NCI-H526 treated with DMSO at 0.1 percent for 48 hours (cell line): ENCODE measurements around the gene TADA3.

Experiments used
- DNase-seq: peaks from one replicate; lab custom pipeline; 2025; lab: John Stamatoyannopoulos, UW

TADA3 gene

GRCh38 chr3:9809615-9810432 lies 17.6 kb upstream of the TADA3 start, which contains the start of gene TTLL3:
Gene TTLL3 (plus strand): TSS chr3:9810262. CDS start chr3:9810662, 400 bp downstream.
- peak; percentile 24 for DNase-seq

- no peak for DNase-seq
Observed at GRCh38 chr3:9809239-9809614, 17.0 kb upstream of the TADA3 start.

GRCh38 chr3:9808345-9809037 lies 16.2 kb upstream of the TADA3 start:
- DNase-seq: peak; percentile 13

- no peak for DNase-seq
Observed at GRCh38 chr3:9807981-9808344, 15.7 kb upstream of the TADA3 start.

GRCh38 chr3:9806688-9807589 lies 14.7 kb upstream of the TADA3 start:
- no peak for DNase-seq

- DNase-seq: no peak
Observed at GRCh38 chr3:9806137-9806536, 13.9 kb upstream of the TADA3 start.

GRCh38 chr3:9804996-9805395 lies 12.7 kb upstream of the TADA3 start:
- DNase-seq: no peak

GRCh38 chr3:9803494-9803893 lies 11.2 kb upstream of the TADA3 start:
- DNase-seq: no peak

- no peak for DNase-seq
Observed at GRCh38 chr3:9800529-9800928, 8.3 kb upstream of the TADA3 start.

- no peak for DNase-seq
Observed at GRCh38 chr3:9797196-9797945, 5.1 kb upstream of the TADA3 start.

- no peak for DNase-seq
Observed at GRCh38 chr3:9795207-9795606, 2.9 kb upstream of the TADA3 start.

GRCh38 chr3:9794400-9794799 lies 2.1 kb upstream of the TADA3 start:
- no peak for DNase-seq

- DNase-seq: no peak
Observed at GRCh38 chr3:9793161-9793781, 998 bp upstream of the TADA3 start.

- no peak for DNase-seq
Observed at GRCh38 chr3:9791790-9792404, 376 bp downstream of the TADA3 start.

GRCh38 chr3:9791127-9791526 lies 1.1 kb downstream of the TADA3 start:
- DNase-seq: no peak

- no peak for DNase-seq
Observed at GRCh38 chr3:9787714-9788113, 4.6 kb downstream of the TADA3 start.

- DNase-seq: no peak
Observed at GRCh38 chr3:9786825-9787669, 5.2 kb downstream of the TADA3 start.

GRCh38 chr3:9786209-9786739 lies 6.0 kb downstream of the TADA3 start:
- DNase-seq: no peak

GRCh38 chr3:9785602-9786001 lies 6.7 kb downstream of the TADA3 start:
- no peak for DNase-seq

GRCh38 chr3:9784965-9785364 lies 7.3 kb downstream of the TADA3 start:
- no peak for DNase-seq
